ENCODE data around the gene LOXL1. TPM values are rescaled to one million over a fixed set of nuclear protein-coding genes. Genes with fewer than 3 reads are reported as not detected.
"Not testable (repeated sequence)": the region's sequence is repeated elsewhere in the genome, so short reads cannot be mapped to it uniquely, and the experiment has no call there.

The LOXL1 gene
- polyA plus RNA-seq, 1 experiment = 92.9 TPM

- Histone ChIP-seq H3K4me3 (ENCODE audit: low read depth, low read length) (no peak overlapping the region), H3K27me3 (ENCODE audit: control insufficient read depth, insufficient read depth, low read length) (no peaks in the 10 kb centered on the region), H3K36me3 (ENCODE audit: control insufficient read depth, insufficient read depth, low read length) (peaks cover 11% of the 10 kb centered on the region)
- peak; percentile 85 for DNase-seq (ENCODE audit: low read depth)
- TF ChIP-seq CTCF (IDR thresholded peaks at IDR 0.05; ENCODE audit: insufficient read depth, low read depth, low read length) = no peak
- ChIA-PET CTCF (interaction anchor here (0.9 to 6.2 kb wide), 7 partner anchors 8 to 91 kb away, joined by 3 to 28 read pairs (median 4); no protein-coding TSS in a partner anchor), POLR2A (interaction anchor here (1.5 kb wide), 1 partner anchor 17 kb away, joined by 6 read pairs; no protein-coding TSS in a partner anchor)
Observed at GRCh38 chr15:73956743-73957135, 30.5 kb downstream of the LOXL1 start.

GRCh38 chr15:73957276-73957675 is 31.0 kb downstream of the LOXL1 start:
- peaks cover 7% of the 10 kb centered on the region for H3K36me3 ChIP-seq (ENCODE audit: control insufficient read depth, insufficient read depth, low read length)
- H3K27me3 ChIP-seq (ENCODE audit: control insufficient read depth, insufficient read depth, low read length) = no peaks in the 10 kb centered on the region
- POLR2A ChIA-PET = interaction anchor here (1.5 kb wide), 1 partner anchor 17 kb away, joined by 6 read pairs; no protein-coding TSS in a partner anchor
- CTCF ChIA-PET = interaction anchor here (0.9 to 6.2 kb wide), 4 partner anchors 14 to 90 kb away, joined by 3 to 28 read pairs (median 4); no protein-coding TSS in a partner anchor
- no peak overlapping the region for H3K4me3 ChIP-seq (ENCODE audit: low read depth, low read length)
- DNase-seq (ENCODE audit: low read depth) = no peak
- no peak for TF ChIP-seq CTCF (IDR thresholded peaks at IDR 0.05; ENCODE audit: insufficient read depth, low read depth, low read length)

- TF ChIP-seq CTCF (IDR thresholded peaks at IDR 0.05; ENCODE audit: insufficient read depth, low read depth, low read length) = no peak
- CTCF ChIA-PET = interaction anchor here (0.9 to 6.2 kb wide), 4 partner anchors 14 to 90 kb away, joined by 3 to 28 read pairs (median 4); no protein-coding TSS in a partner anchor
- POLR2A ChIA-PET = no interaction called here
- no peak for DNase-seq (ENCODE audit: low read depth)
- H3K4me3 ChIP-seq (ENCODE audit: low read depth, low read length) = no peak overlapping the region
- H3K27me3 ChIP-seq (ENCODE audit: control insufficient read depth, insufficient read depth, low read length) = no peaks in the 10 kb centered on the region
- H3K36me3 ChIP-seq (ENCODE audit: control insufficient read depth, insufficient read depth, low read length) = peaks cover 3% of the 10 kb centered on the region; the same call in 1 of the 2 replicates
Observed at GRCh38 chr15:73957785-73958184, 31.5 kb downstream of the LOXL1 start.

- CTCF ChIA-PET = interaction anchor here (2.6 to 6.2 kb wide), 2 partner anchors 8 to 13 kb away, joined by 12 to 28 read pairs; no protein-coding TSS in a partner anchor
- Histone ChIP-seq H3K4me3 (ENCODE audit: low read depth, low read length) (no peak overlapping the region), H3K27me3 (ENCODE audit: control insufficient read depth, insufficient read depth, low read length) (no peaks in the 10 kb centered on the region), H3K36me3 (ENCODE audit: control insufficient read depth, insufficient read depth, low read length) (no peaks in the 10 kb centered on the region)
- no peak for DNase-seq (ENCODE audit: low read depth)
- TF ChIP-seq CTCF (IDR thresholded peaks at IDR 0.05; ENCODE audit: insufficient read depth, low read depth, low read length) = no peak
- POLR2A ChIA-PET = interaction anchor here (0.6 kb wide), 1 partner anchor 702 kb away, joined by 5 read pairs; no protein-coding TSS in a partner anchor
Observed at GRCh38 chr15:73959012-73959581, 32.8 kb downstream of the LOXL1 start.

- POLR2A ChIA-PET = no interaction called here
- TF ChIP-seq CTCF (IDR thresholded peaks at IDR 0.05; ENCODE audit: insufficient read depth, low read depth, low read length) = no peak
- Histone ChIP-seq H3K36me3 (ENCODE audit: control insufficient read depth, insufficient read depth, low read length) (no peaks in the 10 kb centered on the region), H3K4me3 (ENCODE audit: low read depth, low read length) (no peak overlapping the region), H3K27me3 (ENCODE audit: control insufficient read depth, insufficient read depth, low read length) (no peaks in the 10 kb centered on the region)
- DNase-seq (ENCODE audit: low read depth) = no peak
- CTCF ChIA-PET = interaction anchor here (1.2 to 6.2 kb wide), 4 partner anchors 9 to 86 kb away, joined by 3 to 28 read pairs (median 8); no protein-coding TSS in a partner anchor
Observed at GRCh38 chr15:73959801-73960200, 33.5 kb downstream of the LOXL1 start.

GRCh38 chr15:73960472-73961070 is 34.3 kb downstream of the LOXL1 start:
- POLR2A ChIA-PET; H3K36me3 ChIP-seq (ENCODE audit: control insufficient read depth, insufficient read depth, low read length); H3K4me3 ChIP-seq (ENCODE audit: low read depth, low read length); DNase-seq (ENCODE audit: low read depth); H3K27me3 ChIP-seq (ENCODE audit: control insufficient read depth, insufficient read depth, low read length): not testable (repeated sequence)
- CTCF ChIA-PET = interaction anchor here (1.0 to 6.2 kb wide), 5 partner anchors 9 to 86 kb away, joined by 3 to 28 read pairs (median 4); no protein-coding TSS in a partner anchor
